ENCODE results near the gene SERTAD2. TPM values are rescaled to one million over a fixed set of nuclear protein-coding genes. Genes with fewer than 3 reads are reported as not detected.

Gene SERTAD2
- total and polyA plus RNA-seq, 2 experiments from 2014 or later, result 12.0 to 21.2 TPM

GRCh38 chr2:64604155-64604554, 49.6 kb downstream of the SERTAD2 start:
- Histone ChIP-seq H3K4me1 (ENCODE audit: low read depth) (peaks cover 6% of the 10 kb centered on the region), H3K27me3 (no peaks in the 10 kb centered on the region), H3K36me3 (no peaks in the 10 kb centered on the region), H3K4me3 (no peak overlapping the region), H3K9me3 (ENCODE audit: low read depth) (no peaks in the 10 kb centered on the region), H3K27ac (no peak overlapping the region)
- TF ChIP-seq CTCF (IDR thresholded peaks at IDR 0.05; ENCODE audit: low read depth, low read length), result no peak
- no peak for DNase-seq (ENCODE audit: low read depth in 1 of 2, low spot score in 1 of 2)

GRCh38 chr2:64602436-64602835, 51.3 kb downstream of the SERTAD2 start:
- Histone ChIP-seq H3K27me3 (no peaks in the 10 kb centered on the region), H3K4me3 (no peak overlapping the region), H3K9me3 (ENCODE audit: low read depth) (no peaks in the 10 kb centered on the region), H3K36me3 (no peaks in the 10 kb centered on the region), H3K27ac (no peak overlapping the region), H3K4me1 (ENCODE audit: low read depth) (peaks cover 6% of the 10 kb centered on the region)
- TF ChIP-seq CTCF (IDR thresholded peaks at IDR 0.05; ENCODE audit: low read depth, low read length), result no peak
- no peak for DNase-seq (ENCODE audit: low read depth in 1 of 2, low spot score in 1 of 2)

- no peaks in the 10 kb centered on the region for H3K36me3 ChIP-seq
- no peak overlapping the region for H3K27ac ChIP-seq
- DNase-seq (ENCODE audit: low read depth in 1 of 2, low spot score in 1 of 2), result no peak
- H3K4me1 ChIP-seq (ENCODE audit: low read depth), result peaks cover 5% of the 10 kb centered on the region
- no peak overlapping the region for H3K4me3 ChIP-seq
- no peaks in the 10 kb centered on the region for H3K27me3 ChIP-seq
- no peak for TF ChIP-seq CTCF (IDR thresholded peaks at IDR 0.05; ENCODE audit: low read depth, low read length)
- no peaks in the 10 kb centered on the region for H3K9me3 ChIP-seq (ENCODE audit: low read depth)
Measured at GRCh38 chr2:64601785-64602391, 51.8 kb downstream of the SERTAD2 start.

GRCh38 chr2:64601034-64601754, 52.5 kb downstream of the SERTAD2 start:
- DNase-seq (ENCODE audit: low read depth in 1 of 2, low spot score in 1 of 2), result no peak
- no peaks in the 10 kb centered on the region for H3K9me3 ChIP-seq (ENCODE audit: low read depth)
- H3K27ac ChIP-seq, result no peak overlapping the region
- H3K27me3 ChIP-seq, result no peaks in the 10 kb centered on the region
- no peaks in the 10 kb centered on the region for H3K4me1 ChIP-seq (ENCODE audit: low read depth)
- no peaks in the 10 kb centered on the region for H3K36me3 ChIP-seq
- H3K4me3 ChIP-seq, result no peak overlapping the region
- TF ChIP-seq CTCF (IDR thresholded peaks at IDR 0.05; ENCODE audit: low read depth, low read length), result no peak

GRCh38 chr2:64599469-64599868, 54.2 kb downstream of the SERTAD2 start:
- H3K4me1 ChIP-seq (ENCODE audit: low read depth), result no peaks in the 10 kb centered on the region
- H3K36me3 ChIP-seq, result no peaks in the 10 kb centered on the region
- H3K27me3 ChIP-seq, result no peaks in the 10 kb centered on the region
- DNase-seq (ENCODE audit: low read depth in 1 of 2, low spot score in 1 of 2), result peak in 1 of 2 donors; percentile 12
- H3K4me3 ChIP-seq, result no peak overlapping the region
- H3K9me3 ChIP-seq (ENCODE audit: low read depth), result no peaks in the 10 kb centered on the region
- no peak for TF ChIP-seq CTCF (IDR thresholded peaks at IDR 0.05; ENCODE audit: low read depth, low read length)
- H3K27ac ChIP-seq, result no peak overlapping the region

All from cardiac muscle cell (in vitro differentiated cells and primary cell).